GM18511 (cell line): Measurements from ENCODE around the gene MYCBPAP.

Experiments used
- ATAC-seq: cut with Tn5 transposase; IDR thresholded peaks from one replicate; pipeline ENCODE4 v1.9.1; 2021; ENCODE audit warnings: mild to moderate bottlenecking, moderate library complexity; ENCODE audit not compliant: unreplicated experiment

The MYCBPAP gene

GRCh38 chr17:50536683-50537646, 28.7 kb downstream of the MYCBPAP start:
- ATAC-seq = no peak

GRCh38 chr17:50537721-50538548, 29.7 kb downstream of the MYCBPAP start:
- no peak for ATAC-seq

GRCh38 chr17:50538549-50539410, 30.5 kb downstream of the MYCBPAP start:
- no peak for ATAC-seq

DNA sequence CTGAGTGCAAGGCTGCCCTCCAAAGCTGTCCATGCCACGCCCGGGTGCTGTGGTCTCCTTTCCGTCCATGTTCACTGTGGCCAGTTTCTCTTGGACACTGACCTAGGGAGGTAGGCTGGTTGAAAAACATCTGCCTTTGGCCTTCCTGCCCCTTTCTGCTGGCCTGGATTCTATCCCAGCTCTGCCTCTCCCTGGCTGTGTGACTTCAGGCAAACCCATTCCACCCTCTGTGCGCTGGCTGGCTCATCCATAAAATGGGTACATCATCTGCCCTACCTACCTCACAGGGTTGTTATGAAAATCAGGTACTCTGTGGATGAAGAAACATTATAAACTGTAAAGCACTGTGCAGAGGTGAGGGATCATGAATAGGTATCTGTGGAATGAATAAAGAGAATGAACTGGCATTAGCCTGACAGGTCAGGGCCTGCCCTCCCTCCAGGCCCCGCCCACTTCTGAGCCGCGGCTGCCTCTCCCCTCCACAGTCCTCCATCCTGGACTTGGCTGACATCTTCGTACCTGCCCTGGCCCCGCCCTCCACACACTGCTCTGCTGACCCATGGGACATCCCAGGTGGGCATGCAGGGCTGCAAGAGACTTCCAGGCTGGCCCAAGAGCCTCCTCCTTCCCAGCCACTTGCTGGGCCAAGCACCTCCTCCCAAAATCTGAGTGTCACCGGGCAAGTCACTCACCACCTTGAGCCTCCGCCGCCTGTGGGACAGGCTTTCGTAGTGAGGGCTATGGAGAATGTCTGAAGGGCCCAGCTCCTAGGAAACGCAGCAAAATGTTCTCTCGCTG, 31.7 kb downstream of the MYCBPAP start:
- no peak for ATAC-seq

- ATAC-seq = no peak
Observed at GRCh38 chr17:50540560-50541401, 32.5 kb downstream of the MYCBPAP start.

DNA sequence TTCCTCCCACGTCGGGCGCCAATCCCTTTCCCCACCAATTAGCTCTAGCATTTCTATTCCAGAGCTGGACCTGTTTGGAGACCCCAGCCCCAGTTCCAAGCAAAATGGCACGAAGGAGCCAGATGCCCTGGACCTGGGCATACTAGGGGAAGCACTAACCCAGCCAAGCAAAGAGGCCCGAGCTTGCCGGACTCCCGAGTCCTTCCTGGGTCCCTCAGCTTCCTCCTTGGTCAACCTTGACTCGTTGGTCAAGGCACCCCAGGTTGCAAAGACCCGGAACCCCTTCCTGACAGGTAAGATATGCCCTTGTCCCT, 33.1 kb downstream of the MYCBPAP start:
- no peak for ATAC-seq

- peak; percentile 87 for ATAC-seq
Observed at GRCh38 chr17:50541716-50542688, 33.8 kb downstream of the MYCBPAP start.

DNA sequence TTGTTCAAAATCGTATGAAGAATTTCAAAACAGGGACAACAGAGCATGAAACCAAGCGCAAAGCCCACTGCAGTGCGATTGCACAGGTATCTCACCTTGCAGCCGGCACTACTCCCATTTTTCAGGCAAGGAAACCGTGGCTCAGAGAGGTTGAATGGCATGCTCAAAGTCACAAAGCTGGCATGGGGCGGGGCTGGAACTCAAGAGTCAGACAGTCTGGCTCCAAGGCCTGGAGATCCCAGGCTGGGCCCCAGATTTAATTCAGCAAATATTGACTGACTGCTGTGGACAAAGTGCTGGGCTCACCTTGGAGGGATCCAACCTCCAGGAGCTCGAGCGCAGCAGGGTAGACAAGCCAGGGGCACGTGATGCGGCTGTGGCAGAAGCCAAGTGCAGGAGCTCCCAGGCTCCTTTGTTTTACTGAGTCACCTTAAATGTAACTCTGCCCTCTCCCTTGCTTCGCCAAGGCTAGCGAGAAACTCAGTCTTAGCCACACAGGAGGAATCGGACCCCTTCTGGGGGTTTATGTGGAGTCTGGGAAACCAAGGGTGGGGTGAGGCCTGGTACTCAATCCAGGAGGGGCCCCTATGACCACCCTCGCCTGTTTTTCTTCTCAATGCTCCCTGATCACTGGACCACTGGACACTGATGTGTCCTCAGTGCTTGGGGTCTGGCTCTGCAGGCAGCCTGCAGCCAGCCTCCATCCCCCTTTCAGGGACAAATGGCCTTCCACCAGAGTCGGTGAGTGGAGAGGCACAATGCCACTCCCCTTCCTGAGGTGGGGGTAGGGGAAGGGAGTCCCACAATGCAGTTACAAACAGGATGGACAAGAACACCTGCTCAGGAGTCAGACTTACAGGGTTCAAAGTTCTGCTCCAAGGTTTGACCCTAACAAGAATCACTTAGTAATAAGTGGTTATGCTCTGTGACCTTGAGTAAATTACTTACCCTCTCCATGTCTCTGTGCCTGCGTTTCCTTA, 34.8 kb downstream of the MYCBPAP start:
- no peak for ATAC-seq

DNA sequence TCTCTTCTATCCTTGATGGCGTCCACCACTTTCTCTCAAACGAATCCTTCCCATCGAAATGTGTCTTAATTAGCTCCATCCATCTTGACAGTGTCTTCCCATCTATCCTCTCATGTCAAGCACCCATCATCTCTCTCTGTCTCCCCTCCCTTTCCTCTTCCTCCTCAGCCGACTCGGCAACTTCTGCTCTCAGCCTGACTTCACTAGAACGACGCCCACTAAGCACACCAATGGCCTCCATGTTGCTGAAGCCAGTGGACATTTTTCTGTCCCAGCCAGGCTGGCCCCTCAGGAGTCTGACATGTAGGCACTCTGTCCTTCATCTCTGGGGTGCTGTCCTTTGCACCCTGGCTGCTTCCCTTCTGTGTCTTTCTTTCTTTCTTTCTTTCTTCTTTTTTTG, 36.3 kb downstream of the MYCBPAP start:
- no peak for ATAC-seq

DNA sequence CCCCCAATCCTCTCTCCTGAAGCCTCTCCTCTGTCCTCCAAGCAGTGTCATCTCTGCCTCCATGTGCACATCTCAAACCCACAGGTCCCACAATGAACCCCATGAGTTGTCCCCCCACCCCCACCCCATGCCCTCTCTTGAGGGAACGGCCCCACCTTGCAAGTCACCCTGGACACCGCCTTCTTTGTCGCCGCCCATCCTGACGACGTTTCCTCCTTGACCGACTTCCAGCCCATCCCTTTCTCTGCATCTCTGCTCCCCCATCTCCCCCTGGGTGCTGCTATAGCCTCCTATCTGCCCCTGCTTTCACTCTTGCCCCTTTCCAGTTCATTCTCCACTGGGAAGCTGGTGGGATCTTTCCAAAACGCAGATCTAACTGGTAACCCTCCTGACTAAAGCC, 37.1 kb downstream of the MYCBPAP start:
- ATAC-seq = no peak

GRCh38 chr17:50546701-50547034, 38.4 kb downstream of the MYCBPAP start:
- no peak for ATAC-seq

DNA sequence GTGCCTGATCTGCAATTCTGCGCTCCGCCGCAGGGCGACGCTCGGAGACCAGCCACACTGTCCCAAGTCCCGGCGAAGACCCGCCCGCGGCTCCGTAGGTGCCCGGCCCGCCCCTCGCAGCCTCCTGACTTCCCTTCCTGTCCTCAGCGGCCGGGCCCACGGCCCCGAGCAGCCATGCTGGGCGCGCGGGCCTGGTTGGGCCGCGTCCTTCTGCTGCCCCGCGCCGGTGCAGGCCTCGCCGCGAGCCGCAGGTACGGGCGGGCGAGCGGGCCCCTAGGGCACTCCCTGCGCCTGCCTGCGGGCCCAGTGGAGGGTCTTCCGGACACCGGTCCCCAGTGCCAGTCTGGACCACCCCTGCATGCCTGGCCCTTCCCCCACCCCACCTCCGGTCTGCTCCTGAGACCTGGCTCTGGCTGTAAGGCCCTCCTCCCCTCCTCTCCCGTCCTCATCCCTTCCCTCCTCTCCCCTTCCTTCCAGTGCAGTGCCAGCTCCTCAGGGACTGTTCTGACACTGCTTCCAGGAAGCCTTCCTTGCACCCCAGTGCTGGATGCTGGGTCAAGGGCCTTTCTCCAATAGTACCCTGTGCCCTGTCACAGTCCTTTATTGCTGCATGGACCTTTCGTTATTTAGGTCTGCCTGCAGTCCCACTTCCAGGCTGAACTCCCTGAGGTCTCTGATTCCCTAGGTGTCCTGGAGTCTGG, 38.9 kb downstream of the MYCBPAP start, which contains the start of gene SPATA20:
Gene SPATA20, plus strand, starts transcription at position 140 of the 701 bp plus-strand sequence. Its CDS starts 35 bp downstream, at position 175.
- ATAC-seq = peak; percentile 78

GRCh38 chr17:50547736-50548083, 39.5 kb downstream of the MYCBPAP start:
- no peak for ATAC-seq

- no peak for ATAC-seq
Observed at GRCh38 chr17:50548831-50549230, 40.6 kb downstream of the MYCBPAP start.

DNA sequence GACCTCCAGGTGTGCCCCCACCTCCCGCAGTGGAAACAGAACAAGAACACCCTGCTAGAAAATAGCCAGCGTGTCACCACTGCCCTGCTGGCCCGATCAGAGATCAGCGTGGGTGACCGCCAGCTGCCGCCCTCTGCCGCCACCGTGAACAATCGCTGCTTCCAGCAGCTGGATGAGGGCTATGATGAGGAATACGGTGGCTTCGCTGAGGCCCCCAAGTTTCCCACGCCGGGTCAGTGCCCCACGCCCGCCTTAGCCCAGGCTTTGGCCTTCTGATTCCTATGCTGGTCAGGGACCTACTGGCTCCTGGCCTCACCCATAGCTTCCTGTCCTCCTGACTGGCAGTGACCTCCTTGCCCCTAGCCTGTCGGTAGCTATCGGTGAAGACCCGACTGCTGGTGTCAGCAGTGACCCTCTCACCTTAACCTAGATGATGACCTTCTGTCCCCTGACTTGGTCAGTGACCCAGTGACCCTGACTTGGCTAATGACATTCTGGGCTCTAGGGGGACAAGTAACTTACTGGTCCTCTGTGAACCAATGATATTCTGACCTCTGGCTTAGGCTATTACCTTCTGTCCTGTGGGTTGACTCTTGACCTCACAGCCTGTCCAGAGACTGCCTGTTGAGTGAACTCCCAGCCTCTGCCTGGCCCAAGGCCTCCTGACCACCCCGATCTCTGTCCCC, 41.2 kb downstream of the MYCBPAP start:
- no peak for ATAC-seq

- ATAC-seq = no peak
Observed at GRCh38 chr17:50549969-50550368, 41.7 kb downstream of the MYCBPAP start.
